AG09309 (cell line): ENCODE measurements around the gene PIAS4.

Experiments
- DNase-seq: peaks from one replicate; pipeline ENCODE4 v3.0.0-alpha.2; 2010; ENCODE audit warnings: low read depth
- H3K4me3 ChIP-seq: 2 replicates; pipeline ENCODE4 v1.5.1; 2011; ENCODE audit warnings: mild to moderate bottlenecking, low read depth, low read length, moderate library complexity; ENCODE audit not compliant: control insufficient read depth
- TF ChIP-seq, protein P1 (sequence below): IDR thresholded peaks from 2 replicates; pipeline ENCODE4 v1.5.1; 2011; ENCODE audit warnings: mild to moderate bottlenecking, low read depth, low read length, inconsistent platforms; ENCODE audit not compliant: insufficient read depth, control insufficient read depth; ENCODE audit errors: missing control alignments

The PIAS4 gene

GRCh38 chr19:3970808-3971598, 36.5 kb upstream of the PIAS4 start, which contains the start of gene DAPK3:
Gene DAPK3 (minus strand): TSS chr19:3971099. CDS start chr19:3969735, 1,364 bp downstream.
- DNase-seq = peak; percentile 91
- H3K4me3 ChIP-seq = peak within 1 kb of the TSS; percentile 93
- TF ChIP-seq, protein P1, sequence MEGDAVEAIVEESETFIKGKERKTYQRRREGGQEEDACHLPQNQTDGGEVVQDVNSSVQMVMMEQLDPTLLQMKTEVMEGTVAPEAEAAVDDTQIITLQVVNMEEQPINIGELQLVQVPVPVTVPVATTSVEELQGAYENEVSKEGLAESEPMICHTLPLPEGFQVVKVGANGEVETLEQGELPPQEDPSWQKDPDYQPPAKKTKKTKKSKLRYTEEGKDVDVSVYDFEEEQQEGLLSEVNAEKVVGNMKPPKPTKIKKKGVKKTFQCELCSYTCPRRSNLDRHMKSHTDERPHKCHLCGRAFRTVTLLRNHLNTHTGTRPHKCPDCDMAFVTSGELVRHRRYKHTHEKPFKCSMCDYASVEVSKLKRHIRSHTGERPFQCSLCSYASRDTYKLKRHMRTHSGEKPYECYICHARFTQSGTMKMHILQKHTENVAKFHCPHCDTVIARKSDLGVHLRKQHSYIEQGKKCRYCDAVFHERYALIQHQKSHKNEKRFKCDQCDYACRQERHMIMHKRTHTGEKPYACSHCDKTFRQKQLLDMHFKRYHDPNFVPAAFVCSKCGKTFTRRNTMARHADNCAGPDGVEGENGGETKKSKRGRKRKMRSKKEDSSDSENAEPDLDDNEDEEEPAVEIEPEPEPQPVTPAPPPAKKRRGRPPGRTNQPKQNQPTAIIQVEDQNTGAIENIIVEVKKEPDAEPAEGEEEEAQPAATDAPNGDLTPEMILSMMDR = no peak

GRCh38 chr19:3975144-3975543, 32.4 kb upstream of the PIAS4 start:
- no peak overlapping the region for H3K4me3 ChIP-seq
- TF ChIP-seq, protein P1 = no peak
- DNase-seq = no peak

GRCh38 chr19:3975637-3976087, 31.9 kb upstream of the PIAS4 start:
- H3K4me3 ChIP-seq = no peak overlapping the region
- no peak for DNase-seq
- TF ChIP-seq, protein P1 = no peak

DNA sequence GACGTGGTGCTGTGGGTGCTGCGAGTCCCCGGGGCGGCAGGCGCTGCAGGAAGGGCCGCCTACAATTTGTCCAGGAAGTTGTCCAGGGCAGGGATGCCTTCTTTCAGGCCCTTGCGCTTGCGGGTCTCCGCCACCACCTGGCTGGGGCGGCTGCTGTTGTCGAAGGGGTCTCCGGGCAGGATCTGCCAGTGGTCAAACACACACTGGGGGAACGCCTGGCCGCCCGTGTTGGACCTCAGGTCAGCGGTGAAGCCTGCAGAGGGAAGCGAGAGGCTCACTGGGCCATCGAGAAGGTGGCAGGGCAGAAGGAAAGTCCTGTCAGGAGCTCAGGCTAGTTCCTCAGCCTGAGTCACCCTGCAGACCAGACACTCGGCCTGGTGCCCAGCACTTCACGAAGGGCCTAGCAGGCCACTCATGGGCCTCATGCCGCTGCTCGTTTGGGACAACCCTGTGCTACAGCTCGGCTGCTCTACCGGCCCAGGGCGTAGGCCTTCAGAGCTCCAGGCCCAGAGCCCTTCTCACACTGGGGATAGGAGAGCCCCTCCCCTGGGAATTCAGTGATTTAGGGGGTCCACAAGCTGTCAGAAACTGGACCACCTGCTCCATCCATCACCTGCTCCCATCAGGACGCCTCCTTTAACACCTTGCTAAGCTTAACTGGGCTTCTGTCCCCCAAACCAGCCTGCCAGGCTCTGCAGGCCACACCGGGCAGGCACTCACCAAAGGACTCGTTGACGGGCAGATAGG, 30.9 kb upstream of the PIAS4 start:
- TF ChIP-seq, protein P1 = no peak
- no peak overlapping the region for H3K4me3 ChIP-seq
- no peak for DNase-seq

GRCh38 chr19:3977242-3978143, 30.0 kb upstream of the PIAS4 start:
- TF ChIP-seq, protein P1 = peak; percentile 31
- no peak for DNase-seq

DNA sequence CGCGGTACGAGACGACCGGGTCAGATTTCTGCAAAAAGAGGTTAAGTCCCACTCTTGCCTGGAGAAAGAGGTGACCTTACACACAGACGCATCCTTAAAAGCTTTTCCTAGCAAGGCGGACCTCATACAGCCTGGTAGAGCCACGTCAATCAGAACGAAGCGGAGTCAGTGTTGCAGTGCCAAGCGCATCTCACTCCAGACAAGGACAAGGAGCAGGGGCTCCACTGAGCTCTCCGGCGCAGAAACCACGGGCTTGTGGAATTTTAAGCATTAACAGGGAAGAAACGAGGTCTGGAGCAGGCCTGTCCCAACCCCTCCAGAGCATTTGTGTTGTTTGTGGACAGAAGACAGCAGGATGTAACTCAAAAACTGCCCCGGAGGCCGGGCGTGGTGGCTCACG, 29.4 kb upstream of the PIAS4 start:
- H3K4me3 ChIP-seq = no peak overlapping the region
- TF ChIP-seq, protein P1 = no peak
- DNase-seq = no peak

More at GRCh38 chr19:3977242-3978143, 30.0 kb upstream of the PIAS4 start:
- no peak overlapping the region for H3K4me3 ChIP-seq
